Activated CD4-positive, alpha-beta T cell treated with anti-CD3 and anti-CD28 coated beads for 48 hours (primary cell): ENCODE results near the gene KRTAP5-3.
"Not testable (repeated sequence)": the region's sequence is repeated elsewhere in the genome, so short reads cannot be mapped to it uniquely, and the experiment has no call there.

Experiments
- DNase-seq: peaks from one replicate; pipeline ENCODE4 v3.0.0-alpha.2; 2020

KRTAP5-3 gene

GRCh38 chr11:1607901-1608300 lies 362 bp downstream of the KRTAP5-3 start:
- not testable (repeated sequence) for DNase-seq

- not testable (repeated sequence) for DNase-seq
Observed at GRCh38 chr11:1607156-1607845, 962 bp downstream of the KRTAP5-3 start.

GRCh38 chr11:1605923-1606322 lies 2.3 kb downstream of the KRTAP5-3 start:
- peak; percentile 27 for DNase-seq

- no peak for DNase-seq
Observed at GRCh38 chr11:1604711-1605110, 3.6 kb downstream of the KRTAP5-3 start.

GRCh38 chr11:1604181-1604580 lies 4.1 kb downstream of the KRTAP5-3 start:
- no peak for DNase-seq

- no peak for DNase-seq
Observed at GRCh38 chr11:1603629-1604028, 4.6 kb downstream of the KRTAP5-3 start.

GRCh38 chr11:1601663-1602062 lies 6.6 kb downstream of the KRTAP5-3 start:
- not testable (repeated sequence) for DNase-seq

GRCh38 chr11:1600626-1601025 lies 7.6 kb downstream of the KRTAP5-3 start:
- DNase-seq: no peak

GRCh38 chr11:1598816-1599215 lies 9.4 kb downstream of the KRTAP5-3 start:
- DNase-seq: no peak

- DNase-seq: not testable (repeated sequence)
Observed at GRCh38 chr11:1598406-1598805, 9.9 kb downstream of the KRTAP5-3 start.

GRCh38 chr11:1597994-1598380 lies 10.3 kb downstream of the KRTAP5-3 start, which contains the start of gene KRTAP5-2:
Gene KRTAP5-2, minus strand, starts transcription at chr11:1598294. Its CDS starts 44 bp downstream, at chr11:1598250.
- no peak for DNase-seq

GRCh38 chr11:1597331-1597993 lies 10.8 kb downstream of the KRTAP5-3 start:
- DNase-seq: no peak

GRCh38 chr11:1596576-1597121 lies 11.6 kb downstream of the KRTAP5-3 start:
- DNase-seq: not testable (repeated sequence)

GRCh38 chr11:1595994-1596575 lies 12.2 kb downstream of the KRTAP5-3 start:
- not testable (repeated sequence) for DNase-seq

GRCh38 chr11:1592628-1593027 lies 15.6 kb downstream of the KRTAP5-3 start:
- no peak for DNase-seq

GRCh38 chr11:1589996-1590395 lies 18.3 kb downstream of the KRTAP5-3 start:
- no peak for DNase-seq

GRCh38 chr11:1589191-1589963 lies 18.9 kb downstream of the KRTAP5-3 start:
- DNase-seq: not testable (repeated sequence)

- DNase-seq: no peak
Observed at GRCh38 chr11:1586699-1587098, 21.6 kb downstream of the KRTAP5-3 start.

- not testable (repeated sequence) for DNase-seq
Observed at GRCh38 chr11:1584661-1585370, 23.4 kb downstream of the KRTAP5-3 start, which contains the start of gene KRTAP5-1. Gene KRTAP5-1, minus strand, starts transcription at chr11:1585283. Its CDS starts 34 bp downstream, at chr11:1585249.

- not testable (repeated sequence) for DNase-seq
Observed at GRCh38 chr11:1582909-1583308, 25.4 kb downstream of the KRTAP5-3 start.

- DNase-seq: no peak
Observed at GRCh38 chr11:1581976-1582375, 26.3 kb downstream of the KRTAP5-3 start.

- DNase-seq: no peak
Observed at GRCh38 chr11:1576825-1577224, 31.4 kb downstream of the KRTAP5-3 start.
